Brain microvascular endothelial cell (primary cell): ENCODE measurements around the gene SLC25A5.

ENCODE experiments used
- DNase-seq: peaks from one replicate; pipeline ENCODE4 v3.0.0-alpha.2; 2020
- H3K27ac ChIP-seq: fragments of 250-450 bp; sonication (Bioruptor Pico); 2 replicates; pipeline ENCODE4 v1.5.1; 2020; ENCODE audit warnings: mild to moderate bottlenecking, moderate library complexity
- H3K27me3 ChIP-seq: fragments of 250-450 bp; sonication (Bioruptor Pico); replicated peaks from 2 replicates; pipeline ENCODE4 v1.5.1; 2020; ENCODE audit warnings: mild to moderate bottlenecking
- H3K36me3 ChIP-seq: fragments of 250-450 bp; sonication (Bioruptor Pico); replicated peaks from 2 replicates; pipeline ENCODE4 v1.5.1; 2020; ENCODE audit warnings: mild to moderate bottlenecking
- H3K4me3 ChIP-seq: 2 replicates; pipeline ENCODE4 v1.5.1; 2011; ENCODE audit warnings: low read depth, mild to moderate bottlenecking, control low read depth, low read length, moderate library complexity
- CTCF ChIP-seq: IDR thresholded peaks from 2 replicates; pipeline ENCODE4 v1.5.1; 2011; ENCODE audit warnings: low read depth, mild to moderate bottlenecking, moderate library complexity, low read length, control low read depth, inconsistent platforms; ENCODE audit errors: missing control alignments
- in situ Hi-C: cut with HindIII; loops from 2 replicates; pipeline ENCODE4 v1.10.0; 2017; ENCODE audit warnings: low sequenced_read_pairs, low pct_ligation_motif_present

Gene SLC25A5

GRCh38 chrX:119478504-119478903 is 10.3 kb downstream of the SLC25A5 start:
- no peaks in the 10 kb centered on the region for H3K27me3 ChIP-seq
- no peak for DNase-seq
- in situ Hi-C loops: no loop called here
- no peaks in the 10 kb centered on the region for H3K36me3 ChIP-seq
- TF ChIP-seq CTCF: no peak
- H3K27ac ChIP-seq: no peak overlapping the region
- H3K4me3 ChIP-seq: no peak overlapping the region

GRCh38 chrX:119479845-119480244 is 11.6 kb downstream of the SLC25A5 start:
- H3K27ac ChIP-seq: no peak overlapping the region
- no peak overlapping the region for H3K4me3 ChIP-seq
- H3K27me3 ChIP-seq: no peaks in the 10 kb centered on the region
- DNase-seq: no peak
- no peaks in the 10 kb centered on the region for H3K36me3 ChIP-seq
- in situ Hi-C loops: no loop called here
- no peak for TF ChIP-seq CTCF

- no peak for TF ChIP-seq CTCF
- H3K36me3 ChIP-seq: no peaks in the 10 kb centered on the region
- no peaks in the 10 kb centered on the region for H3K27me3 ChIP-seq
- no peak overlapping the region for H3K4me3 ChIP-seq
- in situ Hi-C loops: no loop called here
- H3K27ac ChIP-seq: no peak overlapping the region
- DNase-seq: no peak
These were observed 13.1 kb downstream of the SLC25A5 start for GRCh38 chrX:119481323-119481801.

- H3K27me3 ChIP-seq: no peaks in the 10 kb centered on the region
- H3K4me3 ChIP-seq: no peak overlapping the region
- no peak for DNase-seq
- in situ Hi-C loops: no loop called here
- TF ChIP-seq CTCF: no peak
- H3K27ac ChIP-seq: no peak overlapping the region
- H3K36me3 ChIP-seq: no peaks in the 10 kb centered on the region
These were observed 13.8 kb downstream of the SLC25A5 start for GRCh38 chrX:119482041-119482440.

GRCh38 chrX:119482481-119483480 is 14.5 kb downstream of the SLC25A5 start:
- peak; percentile 61 for TF ChIP-seq CTCF
- peak; percentile 35 for DNase-seq
- in situ Hi-C loops: no loop called here
- H3K4me3 ChIP-seq: peak overlapping the region; percentile 40
- H3K27me3 ChIP-seq: no peaks in the 10 kb centered on the region
- H3K36me3 ChIP-seq: no peaks in the 10 kb centered on the region
- no peak overlapping the region for H3K27ac ChIP-seq
